Mammary epithelial cell (primary cell): ENCODE measurements around the gene LHX4.

Experiments used
- EZH2 ChIP-seq: IDR thresholded peaks from 2 replicates; pipeline ENCODE4 v1.6.1; 2012; ENCODE audit warnings: low read length, inconsistent platforms, borderline replicate concordance
- TF ChIP-seq, protein P1 (sequence below), 2 donors: IDR thresholded peaks in 1 of 2; conservative IDR thresholded peaks in 1 of 2; 2 replicates each; pipeline ENCODE4 v1.5.1; 2011 to 2012; ENCODE audit warnings: inconsistent platforms in 2 of 2, low read length in 2 of 2, mild to moderate bottlenecking in 2 of 2, control low read depth in 1 of 2, low read depth in 1 of 2; ENCODE audit not compliant: insufficient read depth in 1 of 2; ENCODE audit errors: extremely low read depth in 1 of 2

DNA sequence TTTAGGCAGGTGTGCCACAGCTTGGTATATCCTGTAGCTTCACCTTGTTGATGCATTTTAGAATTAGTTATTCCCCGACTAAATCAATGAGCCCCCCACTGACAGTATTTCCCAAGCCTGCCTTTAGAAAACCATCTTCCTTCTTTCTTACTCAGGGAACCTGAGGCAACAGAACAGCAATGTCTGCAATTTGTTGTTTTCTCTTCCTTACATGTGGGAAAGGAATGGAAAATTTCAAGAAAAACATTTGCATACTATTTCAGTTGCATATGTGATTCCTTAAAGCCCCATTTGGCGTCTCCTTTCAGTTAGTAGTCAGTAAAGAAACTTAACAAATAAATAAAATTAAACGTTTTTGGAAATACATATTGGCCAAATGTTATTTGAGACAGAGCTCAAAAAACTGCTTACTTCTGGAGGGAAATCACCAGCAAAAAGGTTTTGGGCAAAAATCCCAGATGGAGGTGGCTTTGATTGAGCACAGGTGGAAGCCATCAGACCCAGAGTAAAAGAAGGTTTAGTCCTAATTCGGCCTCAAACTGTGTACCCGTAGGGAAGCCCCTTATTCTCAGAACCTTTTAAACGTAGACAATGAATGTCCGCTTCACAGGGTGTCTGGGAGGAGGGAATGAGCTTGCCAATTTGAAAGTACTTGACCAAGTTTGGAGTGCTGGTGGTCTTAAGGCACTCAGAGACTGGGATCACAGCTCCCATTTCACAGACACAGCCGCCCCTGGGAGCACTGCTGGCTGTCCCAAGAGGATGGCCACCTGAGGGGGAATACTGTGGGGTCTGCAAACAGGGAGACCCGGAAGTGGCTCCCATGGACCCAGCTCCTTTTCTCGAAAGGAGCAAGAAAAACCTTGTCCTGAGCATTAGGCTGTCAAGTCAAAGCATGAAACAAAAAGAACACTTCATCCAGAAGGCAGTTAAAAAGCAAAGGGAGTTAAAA lies 9.4 kb downstream of the LHX4 start:
- TF ChIP-seq, protein P1, sequence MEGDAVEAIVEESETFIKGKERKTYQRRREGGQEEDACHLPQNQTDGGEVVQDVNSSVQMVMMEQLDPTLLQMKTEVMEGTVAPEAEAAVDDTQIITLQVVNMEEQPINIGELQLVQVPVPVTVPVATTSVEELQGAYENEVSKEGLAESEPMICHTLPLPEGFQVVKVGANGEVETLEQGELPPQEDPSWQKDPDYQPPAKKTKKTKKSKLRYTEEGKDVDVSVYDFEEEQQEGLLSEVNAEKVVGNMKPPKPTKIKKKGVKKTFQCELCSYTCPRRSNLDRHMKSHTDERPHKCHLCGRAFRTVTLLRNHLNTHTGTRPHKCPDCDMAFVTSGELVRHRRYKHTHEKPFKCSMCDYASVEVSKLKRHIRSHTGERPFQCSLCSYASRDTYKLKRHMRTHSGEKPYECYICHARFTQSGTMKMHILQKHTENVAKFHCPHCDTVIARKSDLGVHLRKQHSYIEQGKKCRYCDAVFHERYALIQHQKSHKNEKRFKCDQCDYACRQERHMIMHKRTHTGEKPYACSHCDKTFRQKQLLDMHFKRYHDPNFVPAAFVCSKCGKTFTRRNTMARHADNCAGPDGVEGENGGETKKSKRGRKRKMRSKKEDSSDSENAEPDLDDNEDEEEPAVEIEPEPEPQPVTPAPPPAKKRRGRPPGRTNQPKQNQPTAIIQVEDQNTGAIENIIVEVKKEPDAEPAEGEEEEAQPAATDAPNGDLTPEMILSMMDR (conservative IDR thresholded peaks at IDR 0.05 in 1 of 2, IDR thresholded peaks at IDR 0.05 in 1 of 2; ENCODE audit: extremely low read depth in 1 of 2, insufficient read depth in 1 of 2, low read depth in 1 of 2, low read length in 2 of 2) = no peak
- peak; percentile 51 for TF ChIP-seq EZH2
